ENCODE measurements around the gene ORAI1. TPM values are rescaled to one million over a fixed set of nuclear protein-coding genes. Genes with fewer than 3 reads are reported as not detected.

ORAI1 gene

DNA sequence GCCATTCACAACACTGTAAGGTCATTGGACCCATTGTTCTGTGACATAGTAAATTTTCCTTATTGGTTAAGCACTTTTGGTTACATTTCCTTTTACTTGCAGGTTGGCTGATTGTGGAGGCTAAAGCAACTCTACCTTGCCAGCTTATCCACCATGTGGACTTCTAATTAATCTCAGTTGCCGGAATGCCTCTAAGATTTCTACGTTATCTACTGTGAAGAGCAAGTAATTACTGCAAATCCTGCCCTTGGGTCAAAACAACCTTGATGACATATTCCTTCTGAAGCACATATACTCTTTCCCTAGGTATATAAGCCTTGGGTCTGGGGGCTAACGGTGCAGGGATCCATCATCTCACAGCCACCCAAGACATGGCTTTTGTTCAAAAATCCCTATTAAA lies 62.6 kb downstream of the ORAI1 start:
- H2AK5ac ChIP-seq (ENCODE audit: low read depth, low read length), result no peak overlapping the region
- no peak overlapping the region for H3K18ac ChIP-seq (ENCODE audit: low read length)
- no peak overlapping the region for H4K8ac ChIP-seq (ENCODE audit: low read depth, low read length)
- H3K4ac ChIP-seq (ENCODE audit: low read length), result no peak overlapping the region
- no peak overlapping the region for H2BK15ac ChIP-seq (ENCODE audit: low read length)
- no peak overlapping the region for H3K23ac ChIP-seq (ENCODE audit: low read depth, low read length, poor library complexity)
- H2BK12ac ChIP-seq (ENCODE audit: low read length), result no peak overlapping the region
- H3K9me3 ChIP-seq (replicated peaks in 1 of 2; ENCODE audit: control insufficient read depth in 2 of 2, insufficient read depth in 1 of 2, low read depth in 1 of 2, low read length in 2 of 2), result no peaks in the 10 kb centered on the region
- no peaks in the 10 kb centered on the region for H3K36me3 ChIP-seq (replicated peaks in 1 of 2; ENCODE audit: control insufficient read depth in 2 of 2, insufficient read depth in 2 of 2, low read length in 2 of 2)
- H3K4me1 ChIP-seq (ENCODE audit: control insufficient read depth in 2 of 2, insufficient read depth in 1 of 2, low read depth in 1 of 2, low read length in 2 of 2), result peaks cover 0 to 4% of the 10 kb centered on the region in 2 donors
- H3K4me3 ChIP-seq (ENCODE audit: low read length in 2 of 2), result no peak overlapping the region
- no peak overlapping the region for H3K27ac ChIP-seq (replicated peaks; ENCODE audit: low read length)
- no peaks in the 10 kb centered on the region for H3K27me3 ChIP-seq (ENCODE audit: control insufficient read depth in 3 of 3, insufficient read depth in 3 of 3, low read depth in 1 of 3, low read length in 3 of 3)
- no peak overlapping the region for H4K91ac ChIP-seq (ENCODE audit: low read depth, low read length, poor library complexity)
- no peak overlapping the region for H3K9ac ChIP-seq (ENCODE audit: low read depth, low read length, poor library complexity)
- H3K4me2 ChIP-seq (ENCODE audit: insufficient read depth, low read length, poor library complexity, severe bottlenecking), result no peak overlapping the region
- no peak for DNase-seq (ENCODE audit: low spot score)
- H2AFZ ChIP-seq (ENCODE audit: low read length), result no peak overlapping the region
- H2BK120ac ChIP-seq (ENCODE audit: low read depth, low read length), result no peak overlapping the region
- no peaks in the 10 kb centered on the region for H3K79me1 ChIP-seq (ENCODE audit: low read depth, low read length)
- WGBS, 2 donors (ENCODE audit: extremely low coverage in 2 of 2, insufficient read length in 2 of 2, insufficient replicate concordance in 1 of 2), result no CpG with 5 or more reads among the region's 3 CpGs
- no peak overlapping the region for H3K14ac ChIP-seq (ENCODE audit: low read length)
- H2BK5ac ChIP-seq (ENCODE audit: low read length), result no peak overlapping the region

DNA sequence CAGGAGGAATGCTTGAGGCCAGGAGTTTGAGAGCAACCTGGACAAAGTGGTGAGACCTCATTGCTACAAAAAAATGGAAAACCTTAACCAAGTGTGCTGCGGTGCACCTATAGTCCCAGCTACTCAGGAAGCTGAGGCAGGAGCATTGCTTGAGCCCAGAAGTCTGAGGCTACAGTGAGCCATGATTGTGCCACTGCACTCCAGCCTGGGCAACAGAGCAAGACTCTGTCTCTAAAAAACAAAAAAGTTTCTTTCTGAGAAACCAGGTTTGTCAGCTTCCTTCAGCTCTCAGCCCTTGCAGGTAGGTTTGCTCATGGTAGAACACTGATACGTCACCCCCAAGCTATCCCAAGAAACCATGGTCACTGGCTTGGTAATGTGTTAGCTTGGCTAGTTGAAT lies 63.1 kb downstream of the ORAI1 start:
- H3K9ac ChIP-seq (ENCODE audit: low read depth, low read length, poor library complexity), result no peak overlapping the region
- no peak overlapping the region for H3K27ac ChIP-seq (replicated peaks; ENCODE audit: low read length)
- no peaks in the 10 kb centered on the region for H3K36me3 ChIP-seq (replicated peaks in 1 of 2; ENCODE audit: control insufficient read depth in 2 of 2, insufficient read depth in 2 of 2, low read length in 2 of 2)
- no peak overlapping the region for H4K8ac ChIP-seq (ENCODE audit: low read depth, low read length)
- H3K14ac ChIP-seq (ENCODE audit: low read length), result no peak overlapping the region
- H3K23ac ChIP-seq (ENCODE audit: low read depth, low read length, poor library complexity), result no peak overlapping the region
- H3K27me3 ChIP-seq (ENCODE audit: control insufficient read depth in 3 of 3, insufficient read depth in 3 of 3, low read depth in 1 of 3, low read length in 3 of 3), result no peaks in the 10 kb centered on the region
- no peak overlapping the region for H2AFZ ChIP-seq (ENCODE audit: low read length)
- no peak for DNase-seq (ENCODE audit: low spot score)
- no peak overlapping the region for H3K4me3 ChIP-seq (ENCODE audit: low read length in 2 of 2)
- no CpG with 5 or more reads among the region's 2 CpGs for WGBS, 2 donors (ENCODE audit: extremely low coverage in 2 of 2, insufficient read length in 2 of 2, insufficient replicate concordance in 1 of 2)
- H2BK12ac ChIP-seq (ENCODE audit: low read length), result no peak overlapping the region
- H2BK5ac ChIP-seq (ENCODE audit: low read length), result no peak overlapping the region
- no peaks in the 10 kb centered on the region for H3K9me3 ChIP-seq (replicated peaks in 1 of 2; ENCODE audit: control insufficient read depth in 2 of 2, insufficient read depth in 1 of 2, low read depth in 1 of 2, low read length in 2 of 2)
- H3K4me2 ChIP-seq (ENCODE audit: insufficient read depth, low read length, poor library complexity, severe bottlenecking), result no peak overlapping the region
- no peaks in the 10 kb centered on the region for H3K79me1 ChIP-seq (ENCODE audit: low read depth, low read length)
- no peak overlapping the region for H2BK15ac ChIP-seq (ENCODE audit: low read length)
- no peak overlapping the region for H2AK5ac ChIP-seq (ENCODE audit: low read depth, low read length)
- H3K4me1 ChIP-seq (ENCODE audit: control insufficient read depth in 2 of 2, insufficient read depth in 1 of 2, low read depth in 1 of 2, low read length in 2 of 2), result peaks cover 0 to 4% of the 10 kb centered on the region in 2 donors
- H3K4ac ChIP-seq (ENCODE audit: low read length), result no peak overlapping the region
- H2BK120ac ChIP-seq (ENCODE audit: low read depth, low read length), result no peak overlapping the region
- H3K18ac ChIP-seq (ENCODE audit: low read length), result no peak overlapping the region
- H4K91ac ChIP-seq (ENCODE audit: low read depth, low read length, poor library complexity), result no peak overlapping the region

Small RNAs within 50 kb of the gene (small RNA-seq; reads per million reads assigned to genes)
- not detected for gene RNU6-1004P (ENCODE audit: insufficient read depth)

Data from neuronal stem cell (in vitro differentiated cells).